Fibroblast of lung (primary cell): ENCODE results near the gene ADCY9. TPM values are rescaled to one million over a fixed set of nuclear protein-coding genes. Genes with fewer than 3 reads are reported as not detected.
"Not testable (repeated sequence)": the region's sequence is repeated elsewhere in the genome, so short reads cannot be mapped to it uniquely, and the experiment has no call there.

ENCODE experiments used
- DNase-seq, 2 donors: peaks; one replicate each; pipeline versions ENCODE4 v3.0.0 to v3.0.0-alpha.2; 2010; ENCODE audit warnings: low read depth in 2 of 2
- H2AFZ ChIP-seq: 2 replicates; pipeline ENCODE4 v1.5.1; 2012; ENCODE audit warnings: low read length, control low read depth, inconsistent platforms
- H3K27ac ChIP-seq: 2 replicates; pipeline ENCODE4 v1.5.1; 2011; ENCODE audit warnings: low read length, control low read depth; ENCODE audit not compliant: insufficient read depth
- H3K27me3 ChIP-seq: 2 replicates; pipeline ENCODE4 v1.5.1; 2011; ENCODE audit warnings: mild to moderate bottlenecking, low read length; ENCODE audit not compliant: control insufficient read depth, insufficient read depth
- H3K36me3 ChIP-seq: 2 replicates; pipeline ENCODE4 v1.5.1; 2011; ENCODE audit warnings: low read length; ENCODE audit not compliant: control insufficient read depth, insufficient read depth
- H3K4me1 ChIP-seq: 2 replicates; pipeline ENCODE4 v1.5.1; 2011; ENCODE audit warnings: low read length; ENCODE audit not compliant: control insufficient read depth, insufficient read depth; ENCODE audit errors: extremely low read depth
- H3K4me2 ChIP-seq: 2 replicates; pipeline ENCODE4 v1.5.1; 2011; ENCODE audit warnings: low read length, control low read depth; ENCODE audit not compliant: insufficient read depth; ENCODE audit errors: extremely low read depth
- H3K4me3 ChIP-seq, 4 experiments: fragments of 200-600 bp in 1 of 4; sonication (generic) in 1 of 4; replicated peaks in 1 of 4; 2 replicates each; pipeline ENCODE4 v1.5.1; 2011 to 2016; ENCODE audit warnings: low read length in 4 of 4, low read depth in 3 of 4, mild to moderate bottlenecking in 3 of 4, control low read depth in 2 of 4, inconsistent platforms in 1 of 4, mixed read lengths in 1 of 4; ENCODE audit not compliant: insufficient read depth in 1 of 4; ENCODE audit errors: control extremely low read depth in 1 of 4
- H3K79me2 ChIP-seq: 2 replicates; pipeline ENCODE4 v1.5.1; 2012; ENCODE audit warnings: mild to moderate bottlenecking, low read length, inconsistent platforms; ENCODE audit not compliant: control insufficient read depth, insufficient read depth
- H3K9ac ChIP-seq: 2 replicates; pipeline ENCODE4 v1.5.1; 2011; ENCODE audit warnings: mild to moderate bottlenecking, low read length, control low read depth; ENCODE audit not compliant: insufficient read depth
- H3K9me3 ChIP-seq: 2 replicates; pipeline ENCODE4 v1.5.1; 2012; ENCODE audit warnings: low read depth, low read length; ENCODE audit not compliant: control insufficient read depth, insufficient read depth
- H4K20me1 ChIP-seq: 2 replicates; pipeline ENCODE4 v1.5.1; 2011; ENCODE audit warnings: low read length; ENCODE audit not compliant: control insufficient read depth, insufficient read depth; ENCODE audit errors: extremely low read depth
- EZH2 ChIP-seq: IDR thresholded peaks from 2 replicates; pipeline ENCODE4 v1.5.1; 2012; ENCODE audit warnings: low read length, control low read depth, mild to moderate bottlenecking; ENCODE audit errors: missing control alignments
- polyA plus RNA-seq, 2 donors: library from polyadenylated mRNA; depleted of rRNA in 1 of 2; stranded (reverse) in 1 of 2; unstranded in 1 of 2; fragments of >200 nt; gene quantifications; 2 replicates each; pipeline ENCODE4 v1.2.1, GENCODE V29; 2011 to 2012; ENCODE audit warnings: missing spikeins in 1 of 2
- total RNA-seq: library from RNA; depleted of rRNA; stranded (reverse); fragments of >200 nt; gene quantifications from 2 replicates; pipeline ENCODE4 v1.2.1, GENCODE V29; 2014
- TF ChIP-seq, protein P1 (sequence below), 2 donors: IDR thresholded peaks in 1 of 2; conservative IDR thresholded peaks in 1 of 2; 1 replicate in 1 of 2; 2 replicates in 1 of 2; pipeline ENCODE4 v1.5.1; 2011 to 2012; ENCODE audit warnings: low read length in 2 of 2, control low read depth in 1 of 2, inconsistent platforms in 1 of 2, low read depth in 1 of 2, mild to moderate bottlenecking in 1 of 2

Gene ADCY9
- total and polyA plus RNA-seq, 2 donors (not counting 1 experiment from before 2014, with no cell fraction given), result 22.1 to 37.0 TPM

- no peaks in the 10 kb centered on the region for H4K20me1 ChIP-seq
These were observed 40.7 kb downstream of the ADCY9 start for GRCh38 chr16:4075534-4075933.

GRCh38 chr16:4073150-4073549 is 43.1 kb downstream of the ADCY9 start:
- not testable (repeated sequence) for H3K36me3 ChIP-seq, H3K4me3 ChIP-seq, H3K9me3 ChIP-seq, H3K4me2 ChIP-seq, H3K4me1 ChIP-seq, H3K27me3 ChIP-seq, H3K9ac ChIP-seq, H4K20me1 ChIP-seq, H3K27ac ChIP-seq, H2AFZ ChIP-seq, H3K79me2 ChIP-seq
- peak in 1 of 2 donors; percentile 42 for DNase-seq

More at GRCh38 chr16:4075534-4075933, 40.7 kb downstream of the ADCY9 start:
- Histone ChIP-seq H3K4me3 (no peak overlapping the region), H3K4me1 (no peaks in the 10 kb centered on the region), H2AFZ (no peak overlapping the region), H3K9me3 (no peaks in the 10 kb centered on the region), H3K4me2 (no peak overlapping the region), H3K27ac (no peak overlapping the region), H3K79me2 (no peaks in the 10 kb centered on the region), H3K36me3 (no peaks in the 10 kb centered on the region), H3K9ac (no peak overlapping the region), H3K27me3 (no peaks in the 10 kb centered on the region)
- DNase-seq, result no peak
- TF ChIP-seq, protein P1, sequence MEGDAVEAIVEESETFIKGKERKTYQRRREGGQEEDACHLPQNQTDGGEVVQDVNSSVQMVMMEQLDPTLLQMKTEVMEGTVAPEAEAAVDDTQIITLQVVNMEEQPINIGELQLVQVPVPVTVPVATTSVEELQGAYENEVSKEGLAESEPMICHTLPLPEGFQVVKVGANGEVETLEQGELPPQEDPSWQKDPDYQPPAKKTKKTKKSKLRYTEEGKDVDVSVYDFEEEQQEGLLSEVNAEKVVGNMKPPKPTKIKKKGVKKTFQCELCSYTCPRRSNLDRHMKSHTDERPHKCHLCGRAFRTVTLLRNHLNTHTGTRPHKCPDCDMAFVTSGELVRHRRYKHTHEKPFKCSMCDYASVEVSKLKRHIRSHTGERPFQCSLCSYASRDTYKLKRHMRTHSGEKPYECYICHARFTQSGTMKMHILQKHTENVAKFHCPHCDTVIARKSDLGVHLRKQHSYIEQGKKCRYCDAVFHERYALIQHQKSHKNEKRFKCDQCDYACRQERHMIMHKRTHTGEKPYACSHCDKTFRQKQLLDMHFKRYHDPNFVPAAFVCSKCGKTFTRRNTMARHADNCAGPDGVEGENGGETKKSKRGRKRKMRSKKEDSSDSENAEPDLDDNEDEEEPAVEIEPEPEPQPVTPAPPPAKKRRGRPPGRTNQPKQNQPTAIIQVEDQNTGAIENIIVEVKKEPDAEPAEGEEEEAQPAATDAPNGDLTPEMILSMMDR (conservative IDR thresholded peaks at IDR 0.05 in 1 of 2, IDR thresholded peaks at IDR 0.05 in 1 of 2; ENCODE audit: low read depth in 1 of 2, low read length in 2 of 2), result no peak

DNA sequence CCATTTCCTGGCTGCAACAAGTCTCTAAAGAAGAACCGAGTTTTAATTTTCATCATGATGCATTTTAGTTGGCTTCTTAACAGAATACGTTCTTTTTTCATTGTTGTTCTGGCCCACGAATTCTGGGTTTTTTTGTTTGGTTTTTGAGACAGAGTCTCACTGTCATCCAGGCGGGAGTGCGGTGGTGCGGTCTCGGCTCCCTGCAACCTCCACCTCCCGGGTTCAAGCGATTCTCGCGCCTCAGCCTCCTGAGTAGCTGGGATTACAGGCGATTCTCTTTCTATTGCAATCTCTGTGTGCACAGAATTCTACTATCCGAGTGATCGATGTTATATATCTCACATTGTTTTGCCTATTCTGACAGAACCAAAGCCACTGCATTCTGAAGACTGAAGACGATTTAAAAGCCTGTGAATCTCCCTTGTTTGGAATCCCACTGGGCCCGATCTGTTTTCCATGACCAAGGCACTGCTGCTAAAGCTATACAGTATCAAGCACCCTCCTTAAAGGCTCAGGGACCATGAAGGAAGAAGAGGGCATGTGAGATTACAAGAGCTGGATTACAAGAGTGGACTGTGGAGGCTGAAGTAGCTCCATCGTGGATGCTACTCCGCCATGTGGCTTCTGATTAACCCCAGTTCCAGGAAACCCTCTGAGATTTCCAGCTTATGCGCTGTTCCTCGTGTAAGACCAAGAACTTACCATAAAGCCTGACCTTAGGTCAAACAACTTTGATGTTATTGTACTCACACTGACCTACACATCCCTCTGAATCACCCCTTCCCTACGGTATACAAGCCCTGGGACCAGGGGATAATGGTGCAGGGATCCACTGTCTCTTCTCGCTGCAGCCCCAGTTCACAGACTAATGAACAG is 44.3 kb downstream of the ADCY9 start:
- H3K79me2 ChIP-seq, result no peaks in the 10 kb centered on the region
- TF ChIP-seq, protein P1 (conservative IDR thresholded peaks at IDR 0.05 in 1 of 2, IDR thresholded peaks at IDR 0.05 in 1 of 2; ENCODE audit: low read depth in 1 of 2, low read length in 2 of 2), result no peak
- no peak for TF ChIP-seq EZH2
- H4K20me1 ChIP-seq, result no peaks in the 10 kb centered on the region
- H3K4me3 ChIP-seq, result no peak overlapping the region
- H3K4me2 ChIP-seq, result no peak overlapping the region
- peaks cover 3% of the 10 kb centered on the region for H3K4me1 ChIP-seq
- H2AFZ ChIP-seq, result no peak overlapping the region
- DNase-seq, result no peak
- no peaks in the 10 kb centered on the region for H3K36me3 ChIP-seq
- H3K9me3 ChIP-seq, result no peaks in the 10 kb centered on the region
- H3K27ac ChIP-seq, result no peak overlapping the region
- no peak overlapping the region for H3K9ac ChIP-seq
- H3K27me3 ChIP-seq, result no peaks in the 10 kb centered on the region
